ENCODE data around the gene UPK3BL1. TPM values are rescaled to one million over a fixed set of nuclear protein-coding genes. Genes with fewer than 3 reads are reported as not detected.
"Not testable (repeated sequence)": the region's sequence is repeated elsewhere in the genome, so short reads cannot be mapped to it uniquely, and the experiment has no call there.

Gene UPK3BL1
- polyA plus RNA-seq, 12 donors, result 1.7 to 93.8 (median 12.7) TPM; not detected in 2

DNA sequence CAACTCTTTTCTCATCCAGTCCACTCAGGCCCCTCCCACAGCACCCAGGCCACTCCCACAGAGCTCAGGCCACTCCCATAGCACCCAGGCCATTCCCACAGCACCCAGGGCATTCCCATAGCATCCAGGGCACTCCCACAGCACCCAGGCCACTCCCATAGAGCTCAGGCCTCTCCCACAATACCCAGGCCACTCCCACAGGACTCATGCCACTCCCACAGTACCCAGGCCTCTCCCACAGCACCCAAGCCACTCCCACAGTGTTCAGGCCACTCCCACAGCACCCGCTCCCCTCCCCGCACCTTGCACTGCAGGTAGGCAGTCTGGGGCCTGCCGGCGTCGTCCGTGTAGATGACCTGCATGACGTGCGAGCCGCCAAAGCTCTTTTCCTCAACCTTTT is 52.7 kb downstream of the UPK3BL1 start:
- DNase-seq, result not testable (repeated sequence)

Other genes with a start within 250 kb of the UPK3BL1 start
- gene PRKRIP1, start 246.4 kb downstream of the UPK3BL1 start, polyA plus RNA-seq (ENCODE audit: insufficient read length in 12 of 12), result 10 to 100 TPM in 11 of 12 donors, not detected in 1; 23.2 to 37.2 (median 25.2) TPM
- 10 to 100 TPM in 2 of 12 donors, 1 to 10 TPM in 9, not detected in 1; 6.3 to 12.2 (median 9.1) TPM for gene ORAI2, start 209.2 kb downstream of the UPK3BL1 start, polyA plus RNA-seq (ENCODE audit: insufficient read length in 12 of 12)
- gene ALKBH4, start 177.9 kb downstream of the UPK3BL1 start, polyA plus RNA-seq (ENCODE audit: insufficient read length in 12 of 12), result 10 to 100 TPM in 1 of 12 donors, 1 to 10 TPM in 9, not detected in 2; 5.8 to 10.1 (median 6.8) TPM
- gene LRWD1, start 177.8 kb downstream of the UPK3BL1 start, polyA plus RNA-seq (ENCODE audit: insufficient read length in 12 of 12), result 10 to 100 TPM in 6 of 12 donors, 1 to 10 TPM in 5, not detected in 1; 7.4 to 25.3 (median 10.2) TPM
- 10 to 100 TPM in 11 of 12 donors, not detected in 1; 22.0 to 29.5 (median 24.5) TPM for gene POLR2J, start 163.9 kb downstream of the UPK3BL1 start, polyA plus RNA-seq (ENCODE audit: insufficient read length in 12 of 12)
- gene RASA4B, start 125.0 kb downstream of the UPK3BL1 start, polyA plus RNA-seq (ENCODE audit: insufficient read length in 12 of 12), result 10 to 100 TPM in 6 of 12 donors, 1 to 10 TPM in 5, not detected in 1; 5.0 to 29.2 (median 10.1) TPM
- gene UPK3BL2, start 99.1 kb downstream of the UPK3BL1 start, polyA plus RNA-seq (ENCODE audit: insufficient read length in 12 of 12), result 10 to 100 TPM in 3 of 12 donors, 1 to 10 TPM in 7, not detected in 2; 3.6 to 56.9 (median 8.2) TPM
- gene SPDYE2, start 91.6 kb downstream of the UPK3BL1 start, polyA plus RNA-seq (ENCODE audit: insufficient read length in 12 of 12), result 10 to 100 TPM in 3 of 12 donors, 1 to 10 TPM in 7, not detected in 2; 1.4 to 27.2 (median 4.6) TPM
- gene POLR2J3, start 70.2 kb downstream of the UPK3BL1 start, polyA plus RNA-seq (ENCODE audit: insufficient read length in 12 of 12), result 100 to 1,000 TPM in 2 of 12 donors, 10 to 100 TPM in 10; 13.4 to 144 (median 71.2) TPM
- gene RASA4, start 26.0 kb downstream of the UPK3BL1 start, polyA plus RNA-seq (ENCODE audit: insufficient read length in 12 of 12), result 10 to 100 TPM in 11 of 12 donors, not detected in 1; 14.2 to 63.6 (median 27.8) TPM
- gene SPDYE2B, start 7.5 kb upstream of the UPK3BL1 start, polyA plus RNA-seq (ENCODE audit: insufficient read length in 12 of 12), result 1 to 10 TPM in 6 of 12 donors, under 1 TPM in 4, not detected in 2; 0.31 to 5.7 (median 1.6) TPM
- 1 to 10 TPM in 7 of 12 donors, under 1 TPM in 2, not detected in 3; 0.78 to 8.0 (median 2.1) TPM for gene POLR2J2, start 28.9 kb upstream of the UPK3BL1 start, polyA plus RNA-seq (ENCODE audit: insufficient read length in 12 of 12)
- gene FAM185A, start 106.2 kb upstream of the UPK3BL1 start, polyA plus RNA-seq (ENCODE audit: insufficient read length in 12 of 12), result 10 to 100 TPM in 1 of 12 donors, 1 to 10 TPM in 10, not detected in 1; 4.8 to 85.6 (median 6.6) TPM